ENCODE measurements around the gene LRIG3. TPM values are rescaled to one million over a fixed set of nuclear protein-coding genes. Genes with fewer than 3 reads are reported as not detected.

Gene LRIG3
- total and polyA plus RNA-seq, 12 donors, result 1.8 to 8.5 (median 6.4) TPM

DNA sequence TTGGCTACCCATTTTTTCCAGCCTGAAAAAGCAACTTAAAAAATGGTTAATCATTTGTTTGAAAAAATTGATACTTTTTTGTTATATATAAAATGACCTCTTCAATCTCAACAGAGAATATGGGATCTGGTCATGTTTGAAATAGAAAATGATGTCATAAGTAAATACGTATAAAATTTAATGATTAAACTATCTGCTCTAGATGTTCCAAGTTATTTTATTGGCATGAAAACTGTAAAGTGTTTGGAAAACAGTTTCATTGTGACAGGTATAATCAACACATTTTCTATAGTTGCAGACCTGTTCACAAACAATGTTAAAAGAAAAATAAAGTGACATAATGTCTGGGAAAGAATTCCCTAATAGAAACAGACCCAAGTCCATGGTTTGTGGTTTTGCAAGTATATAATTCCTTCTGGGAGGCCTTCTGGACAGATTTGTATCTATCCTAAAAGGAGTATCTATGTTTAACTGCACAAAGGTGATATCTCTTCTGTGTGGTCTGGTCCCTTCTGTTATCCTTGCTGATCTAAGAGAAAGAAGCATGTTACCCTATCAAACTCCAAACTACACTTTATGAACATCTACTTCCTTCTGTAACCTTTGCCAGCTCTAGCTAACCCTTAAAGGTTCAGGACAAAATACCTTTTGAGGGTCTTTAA lies 39.5 kb upstream of the LRIG3 start:
- 59 to 75% methylated on average over 1 of the region's 1 CpG for WGBS, 2 donors
- no peak overlapping the region for H3K4me3 ChIP-seq
- no peaks in the 10 kb centered on the region for H3K36me3 ChIP-seq
- DNase-seq (no peak), ATAC-seq (no peak)
- intact Hi-C loops (cut with DNase I), result no loop called here
- no peaks in the 10 kb centered on the region for H3K4me1 ChIP-seq
- TF ChIP-seq, protein P1, sequence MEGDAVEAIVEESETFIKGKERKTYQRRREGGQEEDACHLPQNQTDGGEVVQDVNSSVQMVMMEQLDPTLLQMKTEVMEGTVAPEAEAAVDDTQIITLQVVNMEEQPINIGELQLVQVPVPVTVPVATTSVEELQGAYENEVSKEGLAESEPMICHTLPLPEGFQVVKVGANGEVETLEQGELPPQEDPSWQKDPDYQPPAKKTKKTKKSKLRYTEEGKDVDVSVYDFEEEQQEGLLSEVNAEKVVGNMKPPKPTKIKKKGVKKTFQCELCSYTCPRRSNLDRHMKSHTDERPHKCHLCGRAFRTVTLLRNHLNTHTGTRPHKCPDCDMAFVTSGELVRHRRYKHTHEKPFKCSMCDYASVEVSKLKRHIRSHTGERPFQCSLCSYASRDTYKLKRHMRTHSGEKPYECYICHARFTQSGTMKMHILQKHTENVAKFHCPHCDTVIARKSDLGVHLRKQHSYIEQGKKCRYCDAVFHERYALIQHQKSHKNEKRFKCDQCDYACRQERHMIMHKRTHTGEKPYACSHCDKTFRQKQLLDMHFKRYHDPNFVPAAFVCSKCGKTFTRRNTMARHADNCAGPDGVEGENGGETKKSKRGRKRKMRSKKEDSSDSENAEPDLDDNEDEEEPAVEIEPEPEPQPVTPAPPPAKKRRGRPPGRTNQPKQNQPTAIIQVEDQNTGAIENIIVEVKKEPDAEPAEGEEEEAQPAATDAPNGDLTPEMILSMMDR (IDR thresholded peaks at IDR 0.05), result no peak
- no peak overlapping the region for H3K27ac ChIP-seq
- H3K9me3 ChIP-seq, result no peaks in the 10 kb centered on the region
- H3K27me3 ChIP-seq, result no peaks in the 10 kb centered on the region

DNA sequence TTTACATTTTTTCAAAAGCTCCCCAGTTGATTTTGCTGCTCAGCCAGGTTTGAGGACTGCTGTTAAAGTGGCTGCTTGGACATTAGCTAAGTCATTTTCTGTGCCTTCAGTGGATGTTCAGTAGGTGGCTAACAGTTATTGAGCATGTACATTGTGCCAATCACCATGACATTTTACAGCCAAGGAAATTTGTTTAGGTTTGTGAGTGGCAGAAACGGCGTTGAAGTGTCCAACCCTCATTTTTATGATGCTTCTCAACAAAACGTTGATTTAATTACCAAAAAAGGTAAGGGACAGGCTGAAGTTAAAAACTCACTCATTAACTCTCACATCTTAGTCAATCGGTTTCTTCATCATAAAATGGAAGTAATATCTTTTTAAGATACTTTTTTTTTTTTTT lies 37.0 kb upstream of the LRIG3 start:
- Histone ChIP-seq H3K4me3 (no peak overlapping the region), H3K27me3 (no peaks in the 10 kb centered on the region), H3K27ac (no peak overlapping the region), H3K4me1 (no peaks in the 10 kb centered on the region), H3K9me3 (no peaks in the 10 kb centered on the region), H3K36me3 (no peaks in the 10 kb centered on the region)
- TF ChIP-seq, protein P1 (IDR thresholded peaks at IDR 0.05), result no peak
- DNase-seq (no peak), ATAC-seq (no peak)
- WGBS, 2 donors, result 87 to 88% methylated on average over 4 of the region's 4 CpGs
- intact Hi-C loops (cut with DNase I), result no loop called here

DNA sequence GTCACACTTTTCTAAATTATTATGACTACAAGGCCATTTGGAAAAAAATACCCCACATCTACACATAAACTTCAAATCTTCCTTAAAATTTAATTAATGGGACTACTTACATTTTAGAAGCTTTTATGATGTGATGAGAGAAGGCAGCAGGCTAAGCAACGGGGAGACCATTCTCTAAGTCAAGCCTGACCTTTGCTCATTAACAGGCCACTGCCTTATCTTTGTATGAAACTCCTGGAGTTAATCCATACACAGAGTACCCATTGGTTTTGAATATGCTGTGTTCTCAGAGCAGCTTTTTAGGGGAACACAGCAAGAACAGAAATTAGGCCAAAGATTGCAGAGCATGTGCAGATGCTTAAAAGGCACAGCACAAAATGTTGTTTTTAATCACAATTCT lies 35.5 kb upstream of the LRIG3 start:
- 69 to 71% methylated on average over 1 of the region's 1 CpG for WGBS, 2 donors
- no peak for DNase-seq
- ATAC-seq, result no peak
- Histone ChIP-seq H3K27me3 (no peaks in the 10 kb centered on the region), H3K27ac (no peak overlapping the region), H3K9me3 (no peaks in the 10 kb centered on the region), H3K4me3 (no peak overlapping the region), H3K36me3 (no peaks in the 10 kb centered on the region), H3K4me1 (no peaks in the 10 kb centered on the region)
- TF ChIP-seq, protein P1 (IDR thresholded peaks at IDR 0.05), result no peak
- intact Hi-C loops (cut with DNase I), result no loop called here

DNA sequence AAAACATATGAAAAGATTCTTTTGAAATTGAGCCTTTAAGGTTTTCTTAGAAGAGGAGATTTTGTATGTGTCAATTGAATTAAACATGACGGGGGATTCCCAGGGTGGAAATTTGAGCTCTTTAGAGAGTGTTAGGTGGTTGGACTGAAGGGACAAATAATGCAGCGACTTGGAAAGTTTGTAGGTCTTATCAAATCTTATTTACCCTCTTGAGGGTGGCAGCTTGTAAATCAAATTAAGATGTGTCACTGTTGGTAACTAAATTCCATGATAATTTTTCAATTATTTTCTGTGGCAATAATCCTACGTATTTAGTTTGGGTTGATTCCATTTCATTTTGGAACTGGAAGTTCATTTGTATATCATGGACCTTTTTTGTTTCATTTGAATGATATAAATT lies 33.7 kb upstream of the LRIG3 start:
- Histone ChIP-seq H3K27ac (no peak overlapping the region), H3K9me3 (peaks cover 0 to 8% (median 0%) of the 10 kb centered on the region in 11 donors), H3K4me3 (no peak overlapping the region), H3K36me3 (no peaks in the 10 kb centered on the region), H3K27me3 (no peaks in the 10 kb centered on the region), H3K4me1 (no peaks in the 10 kb centered on the region)
- WGBS, 2 donors, result 79 to 81% methylated on average over 3 of the region's 3 CpGs
- intact Hi-C loops (cut with DNase I), result no loop called here
- DNase-seq, result no peak
- no peak for ATAC-seq
- TF ChIP-seq, protein P1 (IDR thresholded peaks at IDR 0.05), result no peak

Data from heart right ventricle (tissue), 16 donors.